K562 (cell line): ENCODE results near the gene POLN. TPM values are rescaled to one million over a fixed set of nuclear protein-coding genes. Genes with fewer than 3 reads are reported as not detected.
A peak's percentile ranks its signal among the peaks of the same experiment; 100 is the strongest.

Experiments used
- ATAC-seq: fragments of 200-7000 bp; cut with Tn5 transposase; 3 replicates; pipeline ENCODE4 v1.9.1; 2020; ENCODE audit warnings: moderate library complexity
- BruUV-seq: library from RNA; stranded (reverse); fragments of 400-500 nt; replicated peaks from 2 replicates; lab custom pipeline; 2021; lab: Mats Ljungman, UMichigan
- CTCF ChIA-PET: fragments of 300-600 bp; formaldehyde crosslinking; extraction: SDS; loops from one replicate; lab custom pipeline; 2021; ENCODE audit warnings: low intra/inter-chr PET ratio; lab: Yijun Ruan, JAX
- POLR2A ChIA-PET: fragments of 300-600, 350-650 bp; sonication (Branson Sonifier 250); formaldehyde crosslinking; extraction: SDS; loops from one replicate; lab custom pipeline; 2021; ENCODE audit warnings: antibody characterized with exemption, inconsistent platforms; lab: Yijun Ruan, JAX
- DNase-seq, 4 experiments: peaks; one replicate each; pipeline versions ENCODE4 v3.0.0 to v3.0.0-alpha.2; 2011 to 2018; ENCODE audit warnings: low spot score in 3 of 4, mixed read lengths in 3 of 4; ENCODE audit errors: extremely low read depth in 1 of 4
- FAIRE-seq: peaks from 2 replicates; lab custom pipeline; 2011; peaks lifted over from hg19 to GRCh38; lab: Jason Lieb, UNC
- H2AFZ ChIP-seq: 2 replicates; pipeline ENCODE4 v1.6.0; 2011; ENCODE audit warnings: low read depth, low read length, control low read depth, inconsistent platforms
- H3K27ac ChIP-seq: fragments of 200-600 bp; 3 replicates; pipeline ENCODE4 v1.8.0; 2011; ENCODE audit warnings: low read depth, mild to moderate bottlenecking, control low read depth, inconsistent platforms, low read length, moderate library complexity, mixed read lengths; ENCODE audit errors: extremely low read depth
- H3K27me3 ChIP-seq, 2 experiments: fragments of 300-600 bp in 1 of 2; 2 replicates in 1 of 2; 3 replicates in 1 of 2; pipeline versions ENCODE4 v1.6.0 to v1.8.0; 2011; ENCODE audit warnings: inconsistent platforms in 2 of 2, low read length in 2 of 2, mild to moderate bottlenecking in 1 of 2, mixed read lengths in 1 of 2, moderate library complexity in 1 of 2; ENCODE audit not compliant: control insufficient read depth in 2 of 2, insufficient read depth in 2 of 2
- H3K36me3 ChIP-seq: fragments of 300-600 bp; 3 replicates; pipeline ENCODE4 v1.8.0; 2011; ENCODE audit warnings: mild to moderate bottlenecking, low read length, inconsistent platforms; ENCODE audit not compliant: control insufficient read depth, insufficient read depth
- H3K4me1 ChIP-seq, 2 experiments: fragments of 200-600 bp in 1 of 2; replicated peaks in 1 of 2; 2 replicates in 1 of 2; 3 replicates in 1 of 2; pipeline versions ENCODE4 v1.5.1 to v1.8.0; 2011; ENCODE audit warnings: inconsistent platforms in 2 of 2, low read length in 2 of 2, mild to moderate bottlenecking in 1 of 2, mixed read lengths in 1 of 2, moderate library complexity in 1 of 2; ENCODE audit not compliant: control insufficient read depth in 2 of 2, insufficient read depth in 2 of 2
- H3K4me2 ChIP-seq: 2 replicates; pipeline ENCODE4 v1.6.1; 2011; ENCODE audit warnings: low read length, control low read depth, inconsistent platforms, mixed read lengths; ENCODE audit not compliant: insufficient read depth
- H3K4me3 ChIP-seq: fragments of 200-600 bp; sonication (generic), shearing (Covaris generic); 2 replicates; pipeline ENCODE4 v1.5.1; 2016; ENCODE audit warnings: control low read depth, inconsistent platforms
- H3K79me2 ChIP-seq: fragments of 200-600 bp; 3 replicates; pipeline ENCODE4 v1.8.0; 2011; ENCODE audit warnings: low read length, inconsistent platforms; ENCODE audit not compliant: control insufficient read depth, insufficient read depth
- H3K9ac ChIP-seq, 2 experiments: 2 replicates each; pipeline versions ENCODE4 v1.6.0 to v1.6.1; 2011; ENCODE audit warnings: low read depth in 2 of 2, low read length in 2 of 2, control low read depth in 1 of 2, inconsistent platforms in 1 of 2, mild to moderate bottlenecking in 1 of 2, mixed read lengths in 1 of 2; ENCODE audit not compliant: insufficient read depth in 1 of 2
- H3K9me1 ChIP-seq: one replicate; pipeline ENCODE4 v1.6.0; 2011; ENCODE audit warnings: inconsistent platforms, mild to moderate bottlenecking, low read length, moderate library complexity; ENCODE audit not compliant: control insufficient read depth, insufficient read depth
- H3K9me3 ChIP-seq: replicated peaks from 2 replicates; pipeline ENCODE4 v1.5.1; 2011; ENCODE audit warnings: low read depth, low read length, inconsistent platforms; ENCODE audit not compliant: control insufficient read depth, insufficient read depth
- H4K20me1 ChIP-seq: replicated peaks from 2 replicates; pipeline ENCODE4 v1.6.1; 2011; ENCODE audit warnings: low read length, inconsistent platforms, mixed read lengths; ENCODE audit not compliant: control insufficient read depth, insufficient read depth
- AFF1 ChIP-seq, 2 experiments: fragments of 450-650 bp; IDR thresholded peaks; 2 replicates each; pipeline ENCODE4 v1.6.1; 2018; ENCODE audit warnings: mild to moderate bottlenecking in 2 of 2, low read depth in 1 of 2; ENCODE audit not compliant: partially characterized antibody in 2 of 2
- AFF4 ChIP-seq: sonication (generic); formaldehyde crosslinking; IDR thresholded peaks from 2 replicates; pipeline ENCODE4 v1.8.0; 2023; ENCODE audit warnings: mild to moderate bottlenecking, missing genetic modification reagents
- CHD1 ChIP-seq: fragments of 200-600 bp; sonication (generic); IDR thresholded peaks from one replicate; pipeline ENCODE4 v1.6.1; 2012; ENCODE audit warnings: mild to moderate bottlenecking, moderate library complexity, low read length, inconsistent platforms
- NFE2L1 ChIP-seq: fragments of 450-650 bp; IDR thresholded peaks from 2 replicates; pipeline ENCODE4 v1.6.1; 2016; ENCODE audit warnings: missing genetic modification characterization, low read depth, mild to moderate bottlenecking, missing compliant biosample characterization, moderate library complexity, borderline replicate concordance
- PTRF ChIP-seq: fragments of 450-650 bp; IDR thresholded peaks from 2 replicates; pipeline ENCODE4 v1.6.1; 2016; ENCODE audit warnings: mild to moderate bottlenecking, missing genetic modification characterization, missing compliant biosample characterization
- RUNX1 ChIP-seq: sonication (generic); IDR thresholded peaks from 2 replicates; pipeline ENCODE4 v1.6.1; 2016; ENCODE audit warnings: antibody characterized with exemption, low read depth
- SIN3B ChIP-seq: fragments of 450-650 bp; IDR thresholded peaks from 2 replicates; pipeline ENCODE4 v1.6.1; 2017; ENCODE audit warnings: low read depth, mild to moderate bottlenecking, moderate library complexity
- ZNF644 ChIP-seq: fragments of 200-800 bp; sonication (Bioruptor generic); IDR thresholded peaks from 2 replicates; pipeline ENCODE4 v1.6.1; 2016; ENCODE audit warnings: low read depth, missing genetic modification characterization, missing compliant biosample characterization
- WGBS: fragments of 100-300 bp; shearing (Covaris generic); methylation state at CpG from one replicate; pipeline ENCODE4 v1.1.6; 2016; ENCODE audit warnings: low coverage, mixed read lengths; ENCODE audit not compliant: insufficient coverage; ENCODE audit errors: missing lambda C conversion rate; 5-methylcytosine and 5-hydroxymethylcytosine counted together
- in situ Hi-C: fragments of 300-500 bp; cut with MboI; formaldehyde crosslinking; loops from 4 replicates; pipeline ENCODE4 v1.15.0; 2018; ENCODE audit warnings: inconsistent platforms, mixed read lengths
- intact Hi-C: fragments of 100-400 bp; cut with micrococcal nuclease; formaldehyde crosslinking; loops from 2 replicates; pipeline ENCODE4 v1.14.2; 2022
- polyA plus RNA-seq, 8 experiments: library from polyadenylated mRNA; depleted of rRNA in 4 of 8; stranded (reverse) in 5 of 8; unstranded in 3 of 8; fragments of >200 nt; fragmentation: Nextera tagmentation in 2 of 8; fragmentation: Illumina TruSeq in 1 of 8; extraction: Ambion mirVana in 2 of 8; extraction: Trizol in 1 of 8; gene quantifications; 2 replicates each; pipeline versions ENCODE4 v1.2.1 to v1.2.3, GENCODE V29; 2011 to 2014; ENCODE audit warnings: inconsistent platforms in 1 of 8, missing spikeins in 1 of 8
- total RNA-seq, 7 experiments: library from RNA; depleted of rRNA in 6 of 7; stranded (reverse); fragments of >200 nt in 6 of 7; fragmentation: Illumina TruSeq in 2 of 7; extraction: Trizol in 2 of 7; gene quantifications; 2 replicates each; pipeline versions ENCODE4 v1.2.1 to v1.2.3, GENCODE V29; 2011 to 2021; ENCODE audit warnings: low replicate concordance in 1 of 7

Gene POLN
- total and polyA plus RNA-seq, 9 of the 15 experiments (the other 6 are each of a cell fraction or from before 2014, with no cell fraction given), result 0.08 to 0.91 (median 0.32) TPM

- TF ChIP-seq AFF4 (CRISPR knock-in tag) (no peak), SIN3B (no peak), PTRF (tag) (no peak), RUNX1 (no peak)
Measured at GRCh38 chr4:2253160-2254084, 11.5 kb upstream of the POLN start (continued).

GRCh38 chr4:2252530-2253091 lies 10.7 kb upstream of the POLN start:
- no peaks in the 10 kb centered on the region for H3K79me2 ChIP-seq
- H4K20me1 ChIP-seq, result no peaks in the 10 kb centered on the region; the same call in 1 of the 2 replicates
- H2AFZ ChIP-seq, result no peak overlapping the region
- H3K4me3 ChIP-seq, result no peak overlapping the region
- in situ Hi-C loops (no loop called here), intact Hi-C loops (no loop called here)
- no peaks in the 10 kb centered on the region for H3K9me1 ChIP-seq
- H3K27me3 ChIP-seq, result no peaks in the 10 kb centered on the region
- DNase-seq (no peak), FAIRE-seq (no peak), ATAC-seq (no peak)
- H3K4me2 ChIP-seq, result no peak overlapping the region
- POLR2A ChIA-PET, result interaction anchor here (0.6 kb wide), 1 partner anchor 11 kb away, joined by 5 read pairs; the partner anchor contains the start of genes HAUS3 and POLN
- no peaks in the 10 kb centered on the region for H3K36me3 ChIP-seq
- BruUV-seq, result no TSS peak
- H3K4me1 ChIP-seq, result peaks cover 0 to 73% of the 10 kb centered on the region in 2 experiments; a peak in 2 of 5 replicates
- WGBS, result 48% methylated on average over 6 of the region's 12 CpGs
- H3K9ac ChIP-seq, result peak overlapping the region in 1 of 2 experiments; percentile 71; a peak in 1 of 4 replicates
- no peak overlapping the region for H3K27ac ChIP-seq
- H3K9me3 ChIP-seq, result no peaks in the 10 kb centered on the region
- CTCF ChIA-PET, result no interaction called here
- no peak for TF ChIP-seq CHD1
- no peak for TF ChIP-seq AFF1 (IDR thresholded peaks at IDR 0.05; ENCODE audit: low read depth in 1 of 2, partially characterized antibody in 2 of 2)
- no peak for TF ChIP-seq NFE2L1 (tag)
- TF ChIP-seq ZNF644 (tag), result no peak
